Stimulated activated naive CD8-positive, alpha-beta T cell treated with anti-CD3 and anti-CD28 coated beads, Interleukin-15, amount 100 ng/mL, for 72 hours (primary cell): ENCODE data around the gene NUDT8.
A peak's percentile ranks its signal among the peaks of the same experiment; 100 is the strongest.
"Not testable (repeated sequence)": the region's sequence is repeated elsewhere in the genome, so short reads cannot be mapped to it uniquely, and the experiment has no call there.

Source experiments
- ATAC-seq: fragments of 150-1000 bp; cut with Tn5 transposase; 2 replicates; pipeline ENCODE4 v1.10.0; 2021; ENCODE audit warnings: mild to moderate bottlenecking, moderate library complexity
- DNase-seq, 2 donors: peaks; one replicate each; pipeline ENCODE4 v3.0.0; 2021 to 2022
- H3K27ac Mint-ChIP-seq, 2 donors: one replicate each; pipeline ENCODE4 v1.8.0; 2022; ENCODE audit warnings: mild to moderate bottlenecking in 2 of 2, mixed read lengths in 2 of 2, moderate library complexity in 2 of 2
- H3K27me3 Mint-ChIP-seq: one replicate; pipeline ENCODE4 v1.8.0; 2022; ENCODE audit warnings: mixed read lengths
- H3K4me1 Mint-ChIP-seq: one replicate; pipeline ENCODE4 v1.8.0; 2022; ENCODE audit warnings: mild to moderate bottlenecking, mixed read lengths
- H3K4me3 Mint-ChIP-seq, 2 donors: one replicate each; pipeline ENCODE4 v1.8.0; 2022; ENCODE audit warnings: mild to moderate bottlenecking in 2 of 2, mixed read lengths in 2 of 2, moderate library complexity in 1 of 2
- H3K9me3 Mint-ChIP-seq, 2 donors: one replicate each; pipeline ENCODE4 v1.8.0; 2022; ENCODE audit warnings: mixed read lengths in 2 of 2

Gene NUDT8

DNA sequence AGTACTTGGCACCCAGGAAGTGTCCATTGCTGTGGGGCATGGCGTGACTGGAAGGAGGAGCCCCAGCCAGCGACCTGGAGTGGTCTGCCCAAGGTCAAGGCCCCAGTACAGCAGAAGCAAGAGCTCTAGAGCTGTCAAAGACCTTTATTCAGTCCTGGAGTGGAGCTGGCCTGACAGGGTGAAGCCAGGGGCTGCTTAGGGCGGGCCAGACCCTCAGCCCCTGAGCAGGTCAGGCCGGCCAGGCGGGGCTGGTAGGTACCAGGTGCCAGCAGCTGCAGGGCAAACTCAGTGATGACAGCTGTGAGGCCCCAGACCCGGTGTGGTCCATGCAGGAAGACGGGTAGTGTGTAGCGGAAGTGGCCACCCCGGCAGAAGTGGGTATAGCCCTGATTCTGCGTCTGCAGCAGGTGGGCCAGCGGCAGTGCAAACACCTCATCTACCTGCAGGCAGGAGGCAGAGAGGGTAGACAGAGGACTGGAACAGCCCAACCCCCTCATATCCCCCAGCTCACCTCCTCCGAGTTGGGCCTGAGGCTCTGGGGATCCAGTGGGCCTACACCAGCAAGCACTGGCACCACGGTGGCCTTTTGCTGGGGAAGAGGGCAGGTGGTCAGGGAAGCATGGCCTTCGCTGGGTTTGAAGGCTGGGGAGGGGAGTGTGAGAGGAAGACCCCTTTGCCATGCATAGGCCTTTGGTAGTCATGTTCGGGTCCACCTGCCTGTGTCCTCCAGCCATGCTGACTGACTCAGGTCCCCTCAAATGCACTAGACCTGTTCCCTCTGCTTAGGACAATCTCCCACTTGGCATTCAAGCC lies 1.7 kb downstream of the NUDT8 start:
- H3K27ac Mint-ChIP-seq = peak overlapping the region; percentile 34 to 90
- H3K4me1 Mint-ChIP-seq = peaks cover 42% of the 10 kb centered on the region
- H3K4me3 Mint-ChIP-seq = peak overlapping the region; percentile 30 to 65
- ATAC-seq = no peak
- H3K9me3 Mint-ChIP-seq = no peaks in the 10 kb centered on the region
- H3K27me3 Mint-ChIP-seq = no peaks in the 10 kb centered on the region
- no peak for DNase-seq

DNA sequence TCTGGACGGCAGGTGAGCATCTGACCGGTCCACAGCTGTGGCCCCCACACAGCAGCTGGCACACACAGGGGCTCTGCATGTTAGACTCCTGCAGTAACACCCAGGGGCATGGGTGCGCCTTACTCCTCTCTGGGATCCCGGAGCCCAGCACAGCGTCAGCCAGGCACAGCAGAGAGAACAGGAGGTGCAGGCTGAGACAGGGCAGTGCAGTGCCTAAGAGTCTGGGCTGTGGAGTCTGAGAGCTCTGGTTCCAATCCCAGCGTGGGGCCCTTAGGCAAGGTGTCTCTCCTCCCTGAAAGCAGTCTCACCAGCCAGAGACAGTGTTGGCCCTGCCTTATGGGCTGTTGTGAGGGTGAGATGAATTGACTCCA lies 2.3 kb downstream of the NUDT8 start:
- Mint-ChIP-seq H3K27ac (no peak overlapping the region), H3K4me1 (peaks cover 42% of the 10 kb centered on the region), H3K9me3 (no peaks in the 10 kb centered on the region), H3K27me3 (no peaks in the 10 kb centered on the region), H3K4me3 (peak overlapping the region in 1 of 2 donors; percentile 6)
- DNase-seq (no peak), ATAC-seq (no peak)

DNA sequence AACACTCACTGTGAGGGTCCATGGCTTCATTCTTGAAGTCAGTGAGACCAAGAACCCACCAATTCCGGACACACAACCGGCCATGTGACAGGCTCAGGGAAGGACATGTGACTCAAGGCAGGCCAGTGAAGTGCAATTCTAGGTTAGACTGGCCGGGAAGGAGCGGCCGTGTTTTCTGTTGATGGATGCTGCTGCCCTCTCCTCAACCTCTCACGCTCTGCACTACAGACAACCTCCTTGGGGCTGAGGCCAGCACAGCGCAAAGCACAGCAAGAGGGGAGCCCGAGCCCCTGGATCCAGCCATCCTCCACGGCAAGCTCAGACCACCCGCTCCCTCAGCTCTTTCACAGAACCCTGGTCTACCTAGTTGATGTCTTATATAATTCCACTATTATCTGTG lies 2.8 kb downstream of the NUDT8 start:
- no peak overlapping the region for H3K27ac Mint-ChIP-seq
- no peaks in the 10 kb centered on the region for H3K27me3 Mint-ChIP-seq
- peaks cover 40% of the 10 kb centered on the region for H3K4me1 Mint-ChIP-seq
- no peak for ATAC-seq
- no peak overlapping the region for H3K4me3 Mint-ChIP-seq
- no peaks in the 10 kb centered on the region for H3K9me3 Mint-ChIP-seq
- no peak for DNase-seq

DNA sequence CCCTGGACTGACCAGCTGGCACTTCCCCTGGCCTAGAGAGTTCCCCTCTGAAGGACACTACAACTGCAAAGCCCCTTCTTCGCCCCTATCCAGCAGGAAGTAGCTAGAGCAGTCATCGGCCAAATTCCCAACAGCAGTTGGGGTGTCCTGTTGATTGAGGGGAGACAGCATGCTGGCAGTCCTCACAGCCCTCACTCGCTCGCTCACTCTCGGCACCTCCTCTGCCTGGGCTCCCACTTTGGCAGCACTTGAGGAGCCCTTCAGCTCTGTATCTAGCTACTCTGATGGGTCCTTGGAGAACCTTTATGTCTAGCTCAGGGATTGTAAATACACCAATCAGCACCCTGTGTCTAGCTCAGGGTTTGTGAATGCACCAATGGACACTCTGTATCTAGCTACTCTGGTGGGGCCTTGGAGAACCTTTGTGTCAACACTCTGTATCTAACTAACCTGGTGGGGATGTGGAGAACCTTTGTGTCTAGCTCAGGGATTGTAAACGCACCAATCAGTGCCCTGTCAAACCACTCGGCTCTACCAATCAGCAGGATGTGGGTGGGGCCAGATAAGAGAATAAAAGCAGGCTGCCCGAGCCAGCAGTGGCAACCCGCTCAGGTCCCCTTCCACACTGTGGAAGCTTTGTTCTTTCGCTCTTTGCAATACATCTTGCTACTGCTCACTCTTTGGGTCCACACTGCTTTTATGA lies 3.5 kb downstream of the NUDT8 start:
- ATAC-seq, DNase-seq, H3K27ac Mint-ChIP-seq, H3K4me3 Mint-ChIP-seq, H3K9me3 Mint-ChIP-seq, H3K27me3 Mint-ChIP-seq: not testable (repeated sequence)
- H3K4me1 Mint-ChIP-seq = peaks cover 36% of the 10 kb centered on the region

DNA sequence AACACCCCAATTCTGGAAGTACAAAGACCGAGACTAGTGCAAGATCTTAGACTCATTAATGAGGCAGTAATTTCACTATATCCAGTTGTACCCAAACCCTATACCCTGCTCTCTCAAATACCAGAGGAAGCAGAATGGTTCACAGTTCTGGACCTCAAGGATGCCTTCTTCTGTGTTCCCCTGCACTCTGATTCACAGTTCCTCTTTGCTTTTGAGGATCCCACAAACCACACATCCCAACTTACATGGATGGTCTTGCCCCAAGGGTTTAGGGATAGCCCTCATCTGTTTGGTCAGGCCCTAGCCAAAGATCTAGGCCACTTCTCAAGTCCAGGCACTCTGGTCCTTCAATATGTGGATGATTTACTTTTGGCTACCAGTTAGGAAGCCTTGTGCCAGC lies 5.9 kb downstream of the NUDT8 start:
- H3K27me3 Mint-ChIP-seq, H3K9me3 Mint-ChIP-seq, H3K27ac Mint-ChIP-seq, DNase-seq, ATAC-seq, H3K4me3 Mint-ChIP-seq: not testable (repeated sequence)
- H3K4me1 Mint-ChIP-seq = peaks cover 23% of the 10 kb centered on the region

DNA sequence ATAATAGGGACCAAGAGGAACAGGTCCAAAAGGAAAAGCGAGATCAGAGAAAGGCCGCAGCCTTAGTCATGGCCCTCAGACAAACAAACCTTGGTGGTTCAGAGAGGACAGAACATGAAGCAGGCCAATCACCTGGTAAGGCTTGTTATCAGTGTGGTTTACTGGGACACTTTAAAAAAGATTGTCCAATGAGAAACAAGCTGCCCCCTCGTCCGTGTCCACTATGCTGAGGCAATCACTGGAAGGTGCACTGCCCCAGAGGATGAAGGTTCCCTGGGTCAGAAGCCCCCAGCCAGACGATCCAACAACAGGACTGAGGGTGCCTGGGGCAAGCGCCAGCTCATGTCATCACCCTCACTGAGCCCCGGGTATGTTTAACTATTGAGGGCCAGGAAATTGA lies 6.8 kb downstream of the NUDT8 start:
- not testable (repeated sequence) for H3K4me3 Mint-ChIP-seq, H3K9me3 Mint-ChIP-seq, H3K27me3 Mint-ChIP-seq, ATAC-seq, H3K27ac Mint-ChIP-seq, DNase-seq
- peaks cover 14% of the 10 kb centered on the region for H3K4me1 Mint-ChIP-seq

DNA sequence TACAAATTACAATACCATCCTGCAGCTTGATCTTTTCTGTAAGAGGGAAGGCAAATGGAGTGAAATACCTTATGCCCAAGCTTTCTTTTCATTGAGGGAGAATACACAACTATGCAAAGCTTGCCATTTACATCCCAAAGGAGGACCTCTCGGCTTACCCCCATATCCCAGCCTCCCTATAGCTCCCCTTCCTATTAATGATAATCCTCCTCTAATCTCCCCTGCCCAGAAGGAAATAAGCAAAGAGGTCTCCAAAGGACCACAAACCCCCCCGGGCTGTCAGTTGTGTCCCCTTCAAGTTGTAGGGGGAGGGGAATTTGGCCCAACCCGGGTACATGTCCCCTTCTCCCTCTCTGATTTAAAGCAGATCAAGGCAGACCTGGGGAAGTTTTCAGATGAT lies 7.8 kb downstream of the NUDT8 start:
- H3K27ac Mint-ChIP-seq, H3K4me3 Mint-ChIP-seq, H3K4me1 Mint-ChIP-seq, H3K27me3 Mint-ChIP-seq, DNase-seq, H3K9me3 Mint-ChIP-seq, ATAC-seq: not testable (repeated sequence)

DNA sequence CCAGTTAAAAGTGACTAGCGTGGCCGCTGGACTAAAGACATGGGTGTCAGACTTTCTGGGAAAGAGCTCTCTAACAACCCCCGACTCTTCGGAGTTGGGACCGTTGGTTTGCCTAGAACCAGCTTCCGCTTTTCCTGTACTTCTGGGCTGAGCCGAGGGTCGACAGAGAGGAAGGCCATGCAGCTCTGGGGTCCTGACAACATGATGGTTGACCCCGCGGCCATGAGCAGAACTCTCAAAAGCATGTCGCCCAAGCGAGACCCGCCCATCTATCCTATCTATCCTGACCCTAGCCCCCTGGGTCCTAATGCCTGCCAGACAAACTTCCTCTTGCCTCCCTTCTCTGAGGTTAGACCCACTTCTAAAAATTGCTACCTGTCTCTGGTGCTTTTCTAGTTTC lies 9.1 kb downstream of the NUDT8 start:
- not testable (repeated sequence) for ATAC-seq, H3K27ac Mint-ChIP-seq, H3K4me3 Mint-ChIP-seq, DNase-seq, H3K9me3 Mint-ChIP-seq, H3K27me3 Mint-ChIP-seq
- peaks cover 16% of the 10 kb centered on the region for H3K4me1 Mint-ChIP-seq

DNA sequence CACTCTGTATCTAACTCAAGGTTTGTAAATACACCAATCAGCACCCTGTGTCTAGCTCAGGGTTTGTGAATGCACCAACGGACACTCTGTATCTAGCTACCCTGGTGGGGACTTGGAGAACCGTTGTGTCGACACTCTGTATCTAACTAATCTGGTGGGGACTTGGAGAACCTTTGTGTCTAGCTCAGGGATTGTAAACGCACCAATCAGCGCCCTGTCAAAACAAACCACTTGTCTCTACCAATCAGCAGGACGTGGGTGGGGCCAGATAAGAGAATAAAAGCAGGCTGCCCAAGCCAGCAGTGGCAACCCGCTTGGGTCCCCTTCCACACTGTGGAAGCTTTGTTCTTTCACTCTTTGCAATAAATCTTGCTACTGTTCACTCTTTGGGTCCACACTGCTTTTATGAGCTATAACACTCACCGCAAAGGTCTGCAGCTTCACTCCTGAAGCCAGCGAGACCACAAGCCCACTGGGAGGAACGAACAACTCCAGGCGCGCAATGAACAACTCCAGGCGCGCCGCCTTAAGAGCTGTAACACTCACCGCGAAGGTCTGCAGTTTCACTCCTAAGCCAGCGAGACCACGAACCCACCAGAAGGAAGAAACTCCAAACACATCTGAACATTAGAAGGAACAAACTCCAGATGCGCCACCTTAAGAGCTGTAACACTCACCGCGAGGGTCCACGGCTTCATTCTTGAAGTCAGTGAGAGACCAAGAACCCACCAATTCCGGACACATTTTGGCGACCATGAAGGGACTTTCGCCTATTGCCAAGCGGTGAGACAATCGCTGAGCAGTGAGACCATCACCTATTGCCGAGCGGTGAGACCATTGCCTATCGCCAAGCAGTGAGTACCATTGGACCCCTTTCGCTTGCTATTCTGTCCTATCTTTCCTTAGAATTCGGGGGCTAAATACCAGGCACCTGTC lies 9.8 kb downstream of the NUDT8 start:
- H3K4me1 Mint-ChIP-seq = peaks cover 23% of the 10 kb centered on the region
- H3K4me3 Mint-ChIP-seq, H3K9me3 Mint-ChIP-seq, H3K27ac Mint-ChIP-seq, DNase-seq, ATAC-seq, H3K27me3 Mint-ChIP-seq: not testable (repeated sequence)

DNA sequence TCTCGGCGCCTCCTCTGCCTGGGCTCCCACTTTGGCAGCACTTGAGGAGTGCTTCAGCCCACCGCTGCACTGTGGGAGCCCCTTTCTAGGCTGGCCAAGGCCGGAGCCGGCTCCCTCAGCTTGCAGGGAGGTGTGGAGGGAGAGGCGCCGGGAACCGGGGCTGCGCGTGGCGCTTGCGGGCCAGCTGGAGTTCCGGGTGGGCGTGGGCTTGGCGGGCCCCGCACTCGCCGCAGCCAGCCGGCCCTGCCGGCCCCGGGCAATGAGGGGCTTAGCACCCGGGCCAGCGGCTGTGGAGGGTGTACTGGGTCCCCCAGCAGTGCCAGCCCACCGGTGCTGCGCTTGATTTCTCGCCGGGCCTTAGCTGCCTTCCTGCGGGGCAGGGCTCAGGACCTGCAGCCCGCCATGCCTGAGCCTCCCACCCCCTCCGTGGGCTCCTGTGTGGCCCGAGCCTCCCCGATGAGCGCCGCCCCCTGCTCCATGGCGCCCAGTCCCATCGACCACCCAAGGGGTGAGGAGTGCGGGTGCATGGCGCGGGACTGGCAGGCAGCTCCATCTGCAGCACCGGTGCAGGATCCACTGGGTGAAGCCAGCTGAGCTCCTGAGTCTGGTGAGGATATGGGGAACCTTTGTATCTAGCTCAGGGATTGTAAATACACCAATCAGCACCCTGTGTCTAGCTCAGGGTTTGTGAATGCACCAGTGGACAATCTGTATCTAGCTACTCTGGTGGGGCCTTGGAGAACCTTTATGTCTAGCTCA lies 10.7 kb downstream of the NUDT8 start:
- not testable (repeated sequence) for H3K4me3 Mint-ChIP-seq, DNase-seq, H3K27ac Mint-ChIP-seq, H3K9me3 Mint-ChIP-seq, H3K27me3 Mint-ChIP-seq, ATAC-seq
- H3K4me1 Mint-ChIP-seq = peaks cover 32% of the 10 kb centered on the region

DNA sequence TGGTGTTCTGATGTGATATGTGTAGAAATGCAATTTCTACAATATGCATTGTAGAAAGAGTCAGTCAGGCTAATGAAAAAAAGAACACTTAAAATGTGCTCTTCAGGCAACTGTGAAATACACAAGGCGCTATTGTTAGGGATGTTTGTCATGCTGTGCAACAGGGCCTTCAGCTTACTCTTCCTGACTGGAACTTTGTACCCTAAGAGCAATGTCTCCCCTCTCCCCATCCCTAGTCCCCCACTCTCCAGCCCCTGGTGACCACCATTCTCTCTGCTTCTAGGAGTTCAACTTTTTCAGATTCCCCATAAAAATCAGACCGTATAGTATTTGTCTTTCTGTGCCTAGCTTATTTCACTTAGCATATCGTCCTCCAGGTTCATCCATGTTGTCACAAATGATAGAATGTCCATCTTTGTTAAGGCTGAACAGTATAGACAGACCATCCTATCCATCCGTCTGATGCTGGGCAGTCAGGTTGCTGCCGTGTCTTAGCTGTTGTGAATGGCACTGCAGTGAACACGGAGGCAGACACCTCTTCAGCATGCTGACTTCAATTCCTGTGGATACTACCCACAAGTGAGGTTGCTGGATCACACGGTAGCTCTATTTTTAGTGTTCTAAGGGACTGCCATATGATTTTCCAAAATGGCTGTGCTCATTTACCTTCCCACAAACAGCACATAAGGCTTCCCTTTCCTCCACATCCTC lies 12.3 kb downstream of the NUDT8 start:
- H3K27ac Mint-ChIP-seq = peak overlapping the region in 1 of 2 donors; percentile 89
- H3K27me3 Mint-ChIP-seq = no peaks in the 10 kb centered on the region
- ATAC-seq = no peak
- no peaks in the 10 kb centered on the region for H3K9me3 Mint-ChIP-seq
- H3K4me3 Mint-ChIP-seq = peak overlapping the region; percentile 46 to 93
- DNase-seq = no peak
- H3K4me1 Mint-ChIP-seq = peaks cover 49% of the 10 kb centered on the region

DNA sequence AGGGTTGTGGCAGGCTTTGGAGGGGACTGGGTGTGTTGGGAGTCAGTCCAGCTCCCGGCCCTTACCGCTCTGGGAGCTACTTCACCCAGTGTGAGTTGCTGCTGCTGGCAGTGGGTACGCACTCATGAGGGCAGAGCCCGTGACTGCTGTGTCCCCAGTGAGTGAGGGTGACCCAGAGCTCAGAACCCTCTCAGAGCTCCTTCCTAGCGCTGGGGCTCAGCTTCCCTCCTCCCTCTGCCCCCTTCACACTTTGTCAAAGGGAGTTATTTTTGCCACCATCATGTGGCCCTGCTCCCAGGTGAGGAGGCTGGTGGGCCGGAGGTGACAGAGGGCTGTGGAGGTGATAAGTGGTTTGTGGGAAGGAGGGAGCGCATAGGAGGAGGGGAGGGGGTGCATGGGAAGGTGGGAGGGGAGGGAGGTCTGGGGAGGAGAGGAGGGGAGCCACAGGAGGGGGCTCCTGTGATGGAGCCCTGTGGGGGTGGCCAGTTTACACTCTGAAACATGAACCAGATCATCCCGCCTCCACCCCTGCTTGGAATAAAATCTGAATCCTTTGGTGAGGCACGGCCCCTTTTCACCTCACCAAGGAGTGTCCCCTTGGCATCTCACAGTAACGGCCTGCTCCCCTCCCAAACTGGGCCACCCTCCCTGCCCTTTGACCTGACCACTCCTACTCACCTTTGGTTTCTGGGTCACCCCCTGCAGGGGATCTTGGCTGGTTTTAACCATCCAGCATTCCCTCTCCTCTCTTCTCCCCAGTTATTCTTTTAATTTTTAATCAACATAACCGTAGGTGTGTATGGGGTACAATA lies 13.1 kb downstream of the NUDT8 start:
- H3K27ac Mint-ChIP-seq = peak overlapping the region; percentile 72 to 96

DNA sequence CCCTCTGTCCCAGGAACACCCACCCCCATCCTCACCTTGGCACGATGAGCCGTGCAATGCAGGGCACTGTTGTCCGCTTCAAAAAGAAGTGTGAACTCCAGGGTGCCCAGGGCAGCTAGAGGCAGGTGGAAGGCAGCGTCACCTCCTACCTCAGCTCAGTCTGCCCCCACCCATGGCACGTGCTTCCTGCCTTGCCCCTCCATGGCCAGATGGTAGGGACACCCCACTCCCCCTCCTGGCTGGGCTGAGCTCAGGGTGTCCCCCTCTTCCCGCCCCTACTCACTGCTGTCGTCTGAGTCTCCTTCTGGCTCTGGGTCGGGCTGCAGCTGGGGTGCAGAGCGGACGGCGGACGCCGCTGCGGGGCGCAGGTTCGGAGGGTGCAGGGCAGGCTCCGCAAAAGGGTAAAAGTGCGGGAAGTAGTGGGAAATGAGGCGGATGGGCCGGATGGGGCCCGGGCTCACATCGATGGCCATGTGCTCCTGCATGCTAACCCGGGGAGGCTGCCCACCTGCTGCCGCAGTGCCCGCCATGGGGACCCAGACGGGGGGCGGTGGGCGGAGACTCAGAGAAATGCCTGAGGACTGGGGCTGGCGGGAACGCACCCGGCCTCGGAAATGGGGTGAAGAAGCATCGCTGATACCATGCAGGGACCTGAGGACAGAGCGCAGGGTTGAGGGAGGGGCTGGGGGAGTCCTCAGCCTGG lies 13.9 kb downstream of the NUDT8 start:
- peak overlapping the region; percentile 85 to 93 for H3K4me3 Mint-ChIP-seq
- H3K27me3 Mint-ChIP-seq = no peaks in the 10 kb centered on the region
- peak overlapping the region; percentile 92 to 96 for H3K27ac Mint-ChIP-seq
- ATAC-seq (peak; percentile 27), DNase-seq (no peak)
- H3K9me3 Mint-ChIP-seq = no peaks in the 10 kb centered on the region
- H3K4me1 Mint-ChIP-seq = peaks cover 56% of the 10 kb centered on the region

More for the DNA sequence above, 13.1 kb downstream of the NUDT8 start:
- ATAC-seq = no peak
- H3K4me3 Mint-ChIP-seq = peak overlapping the region; percentile 85 to 93
- H3K4me1 Mint-ChIP-seq = peaks cover 56% of the 10 kb centered on the region
- no peak for DNase-seq
- no peaks in the 10 kb centered on the region for H3K27me3 Mint-ChIP-seq
- H3K9me3 Mint-ChIP-seq = no peaks in the 10 kb centered on the region
